ENCODE results near the gene SMG1.
"Not testable (repeated sequence)": the region's sequence is repeated elsewhere in the genome, so short reads cannot be mapped to it uniquely, and the experiment has no call there.

The SMG1 gene

DNA sequence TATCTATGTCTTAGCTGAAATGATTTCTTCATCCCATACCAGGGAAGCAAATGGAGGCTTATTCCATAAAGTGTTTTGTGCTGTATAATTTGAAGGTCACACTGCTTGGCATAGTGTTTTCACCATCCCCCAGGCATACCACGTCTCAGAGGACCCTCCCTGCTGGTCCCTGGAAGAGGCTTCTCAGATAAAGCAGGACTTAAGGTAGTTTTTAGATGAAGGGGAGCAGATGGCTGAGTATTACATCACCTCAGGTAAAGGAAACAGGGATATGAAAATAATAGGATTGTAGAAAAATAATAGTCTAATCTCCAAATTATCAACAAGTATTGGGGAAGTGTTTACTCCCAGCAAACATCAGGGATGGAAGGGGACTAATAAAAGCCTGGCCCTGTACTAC, 7.3 kb upstream of the SMG1 start:
- DNase-seq = no peak

DNA sequence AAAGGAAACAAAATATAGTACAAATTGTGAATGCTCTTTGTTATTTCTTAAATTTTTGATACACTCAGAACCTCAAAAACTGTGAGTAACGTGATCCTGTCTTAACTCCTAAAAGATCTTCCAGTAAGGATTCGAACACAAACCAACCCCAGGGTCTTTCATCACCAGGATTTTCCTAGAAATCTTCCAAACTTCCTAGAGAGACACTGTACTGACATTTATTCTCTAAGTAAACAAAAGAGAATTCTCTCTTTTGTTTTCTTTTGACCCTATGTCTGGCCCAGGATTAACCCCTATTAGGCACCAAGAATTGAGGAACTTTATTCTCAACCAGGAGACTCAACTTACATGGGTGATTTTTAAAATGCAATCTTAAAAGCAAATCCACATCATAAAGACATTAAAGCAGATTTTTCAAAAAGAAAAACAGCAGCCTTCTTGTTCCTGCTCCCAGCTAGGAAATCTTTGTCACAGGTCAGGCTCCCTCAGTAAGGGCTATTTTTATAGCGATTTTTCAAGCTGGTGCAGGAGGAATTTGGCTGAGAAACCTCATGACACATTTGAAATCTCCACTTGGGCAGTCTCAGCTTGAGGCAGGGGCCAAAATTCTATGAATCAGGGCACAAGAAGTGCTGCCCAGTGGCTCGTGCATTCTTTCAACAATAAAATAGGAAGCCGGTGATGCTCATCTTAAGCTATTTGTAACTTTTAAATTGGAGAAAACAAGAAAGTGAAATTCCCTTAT, 6.2 kb upstream of the SMG1 start:
- DNase-seq = no peak

- DNase-seq = no peak
Measured at GRCh38 chr16:18931756-18932155, 5.5 kb upstream of the SMG1 start.

- not testable (repeated sequence) for DNase-seq
Measured at GRCh38 chr16:18930095-18930494, 3.9 kb upstream of the SMG1 start.

DNA sequence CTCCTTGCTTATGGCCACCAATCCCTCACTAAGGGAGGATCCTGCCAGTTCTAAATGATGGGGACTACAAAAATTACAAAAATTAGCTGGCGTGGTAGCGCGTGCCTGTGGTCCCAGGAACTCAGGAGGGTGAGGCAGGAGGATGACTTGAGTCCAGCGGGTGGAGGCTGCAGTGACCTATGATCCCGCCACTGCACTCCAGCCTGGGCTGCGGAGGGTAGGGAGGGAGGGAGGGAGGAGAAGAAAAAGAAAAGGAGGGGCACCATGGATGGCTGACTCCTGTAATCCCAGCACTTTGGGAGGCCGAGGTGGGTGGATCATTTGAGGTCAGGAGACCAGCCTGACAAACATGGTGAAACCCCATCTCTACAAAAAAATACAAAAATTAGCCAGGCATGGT, 1.9 kb upstream of the SMG1 start:
- not testable (repeated sequence) for DNase-seq

DNA sequence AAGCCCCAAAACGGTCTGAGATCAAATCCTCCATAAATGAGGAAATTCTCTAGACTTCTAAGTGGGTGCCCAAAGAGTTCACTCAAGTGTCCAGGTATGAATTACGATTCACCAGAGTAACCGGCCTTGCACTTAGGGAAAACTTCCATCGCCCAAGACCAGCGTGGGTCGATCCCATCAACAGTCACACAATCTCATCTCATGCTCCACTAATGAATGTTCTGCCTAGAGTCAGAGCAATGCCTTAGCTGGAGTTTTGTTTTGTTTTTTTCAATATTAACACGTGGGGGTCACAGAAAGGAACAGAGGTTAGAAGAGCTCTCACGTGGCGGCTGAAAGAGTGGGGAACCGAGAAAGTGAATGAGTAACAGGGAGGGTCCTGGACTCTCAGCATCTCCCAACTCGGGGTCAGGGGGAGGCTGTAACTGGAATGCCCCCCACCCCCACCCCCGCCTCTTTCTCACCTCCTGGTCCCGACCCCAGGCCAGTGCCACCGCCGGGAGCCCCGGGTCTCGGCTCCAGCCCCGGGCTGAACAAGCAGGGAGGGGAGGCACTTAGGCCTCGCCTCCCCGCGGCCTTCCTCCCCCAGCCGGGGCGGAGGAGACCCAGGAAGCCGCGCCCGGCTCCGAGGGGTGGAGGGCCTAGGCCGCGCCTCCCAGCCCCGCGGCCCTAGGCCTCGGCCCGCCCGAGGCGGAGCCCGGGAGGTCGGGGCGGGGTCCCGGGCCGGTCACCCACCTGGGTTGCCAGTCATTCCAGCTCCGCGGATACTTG, 808 bp downstream of the SMG1 start:
- not testable (repeated sequence) for DNase-seq

DNA sequence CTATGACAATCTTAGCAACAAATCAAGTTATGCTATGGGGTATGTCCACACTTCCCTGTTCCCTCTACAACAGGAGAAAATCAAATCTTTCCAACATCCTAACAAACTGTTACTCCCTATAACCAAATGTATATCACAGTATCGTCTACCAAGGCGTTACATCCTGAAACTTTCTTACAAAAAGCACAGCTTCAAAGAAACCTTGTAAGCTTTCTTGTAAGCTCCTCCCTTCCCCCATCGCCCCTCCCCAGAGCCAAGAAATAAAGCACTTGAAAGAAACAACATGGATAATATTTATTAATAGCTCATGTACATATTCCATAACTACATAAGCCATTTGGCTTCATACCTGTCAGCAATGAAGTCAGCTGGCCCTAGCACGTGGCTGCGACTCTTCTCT, 2.3 kb downstream of the SMG1 start:
- DNase-seq = not testable (repeated sequence)

DNA sequence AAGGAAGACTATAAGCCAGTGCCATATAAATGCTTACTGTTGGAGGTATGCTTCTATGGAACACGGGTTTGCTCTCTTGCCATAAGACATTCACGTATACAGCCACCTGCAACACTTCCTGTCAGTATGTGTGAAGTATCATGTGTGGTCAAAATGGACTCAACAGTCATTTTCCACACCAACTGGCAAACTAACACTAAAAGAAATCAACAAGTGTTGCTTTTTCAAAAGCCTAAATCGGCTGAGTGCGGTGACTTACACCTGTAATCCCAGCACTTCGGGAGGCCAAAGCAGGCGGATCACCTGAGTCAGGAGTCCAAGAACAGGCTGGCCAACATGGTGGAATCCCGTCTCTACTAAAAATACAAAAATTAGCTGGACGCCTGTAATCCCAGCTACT, 3.1 kb downstream of the SMG1 start:
- not testable (repeated sequence) for DNase-seq

GRCh38 chr16:18909585-18909984, 16.6 kb downstream of the SMG1 start:
- DNase-seq = not testable (repeated sequence)

GRCh38 chr16:18908716-18909115, 17.5 kb downstream of the SMG1 start:
- DNase-seq = not testable (repeated sequence)

- DNase-seq = not testable (repeated sequence)
Measured at GRCh38 chr16:18902778-18903177, 23.4 kb downstream of the SMG1 start.

DNA sequence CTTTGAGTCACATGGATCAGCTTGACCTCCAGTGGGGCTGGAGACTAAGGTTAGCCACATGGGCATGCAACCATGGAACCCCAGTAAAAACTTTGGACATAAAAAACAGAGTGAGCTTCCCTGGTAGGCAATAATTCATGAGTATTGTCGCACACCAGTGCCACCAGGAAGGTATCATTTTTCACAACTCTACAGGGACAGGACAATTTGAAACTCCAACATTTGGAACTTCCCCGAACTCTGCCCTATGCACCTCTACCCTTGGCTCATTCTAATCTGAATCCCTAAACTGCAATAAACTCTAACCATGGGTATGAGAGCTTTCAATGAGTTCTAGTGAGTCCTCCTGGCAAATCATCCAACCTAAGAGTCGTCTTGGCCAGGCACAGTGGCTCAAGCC, 24.2 kb downstream of the SMG1 start:
- not testable (repeated sequence) for DNase-seq

GRCh38 chr16:18901194-18901593, 25.0 kb downstream of the SMG1 start:
- not testable (repeated sequence) for DNase-seq

GRCh38 chr16:18884456-18884855, 41.8 kb downstream of the SMG1 start:
- DNase-seq = not testable (repeated sequence)

DNA sequence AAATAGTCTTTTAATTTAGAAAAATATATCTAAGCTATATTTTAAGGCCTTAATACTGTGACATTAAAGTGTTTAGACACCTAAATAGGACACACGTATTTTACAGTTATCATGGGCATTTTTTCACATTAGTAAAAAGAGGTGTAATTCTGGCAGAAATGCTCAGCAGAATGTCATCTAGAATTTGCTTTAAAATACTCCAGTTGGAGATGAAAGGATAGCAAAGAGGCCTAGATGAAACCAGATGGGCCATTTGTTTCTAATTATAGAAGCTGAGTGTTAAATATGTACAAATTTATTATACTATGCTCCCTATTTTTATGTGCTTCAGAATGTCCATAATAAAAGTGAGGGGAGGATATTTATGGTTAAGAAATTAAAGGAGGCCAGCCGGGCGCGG, 48.5 kb downstream of the SMG1 start:
- DNase-seq = not testable (repeated sequence)

GRCh38 chr16:18877259-18877658, 48.9 kb downstream of the SMG1 start:
- not testable (repeated sequence) for DNase-seq

DNA sequence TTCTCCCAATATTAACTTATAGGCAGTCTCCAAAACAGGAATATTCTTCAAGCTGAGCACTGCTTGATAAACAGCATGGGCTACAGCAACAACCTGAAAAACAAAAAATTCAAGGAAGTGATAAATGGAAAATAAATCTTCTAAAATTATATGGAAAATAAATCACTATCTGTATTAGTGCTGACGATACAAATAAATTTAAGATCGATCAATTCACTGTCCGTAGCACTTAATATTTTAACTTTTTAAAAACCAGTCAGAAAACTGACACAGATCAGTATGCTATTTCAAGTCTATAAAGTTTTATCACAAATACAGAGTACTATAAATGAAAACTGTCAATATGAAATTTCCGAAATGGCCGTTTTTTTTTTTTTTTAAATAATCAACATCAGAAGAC, 49.9 kb downstream of the SMG1 start:
- not testable (repeated sequence) for DNase-seq

DNA sequence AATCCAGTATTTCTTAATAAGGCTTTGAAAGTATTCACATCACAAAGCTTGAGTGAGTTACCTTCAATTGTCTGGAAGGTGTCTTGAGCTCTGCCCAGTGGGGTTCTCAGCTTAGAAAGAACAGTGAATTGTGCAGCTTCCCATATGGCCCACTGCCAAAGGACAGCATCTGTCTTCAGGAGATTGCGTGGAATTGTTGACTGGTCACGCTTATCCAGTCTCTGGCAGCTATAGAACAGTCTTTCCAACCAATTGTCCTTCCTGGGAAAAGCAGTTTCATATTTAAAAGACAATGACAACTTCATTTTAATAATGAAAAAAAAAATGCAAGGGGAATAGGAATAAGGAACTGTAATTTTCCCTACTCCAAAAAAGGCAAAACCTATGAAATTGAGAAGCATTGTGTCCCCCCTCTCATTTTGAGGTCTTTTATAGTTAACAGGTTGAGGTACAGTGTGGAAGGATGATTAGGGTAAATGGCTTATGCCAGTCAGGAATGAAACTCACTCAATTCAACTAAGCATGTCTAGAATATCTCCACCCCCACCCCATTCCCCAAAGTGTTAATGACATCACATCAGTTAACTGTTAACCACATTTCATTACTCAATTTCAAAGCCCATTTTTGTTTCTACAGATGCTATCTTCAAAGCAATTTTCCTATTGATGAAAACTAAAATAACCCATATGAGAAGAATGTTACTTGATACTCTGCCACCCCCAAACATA, 57.0 kb downstream of the SMG1 start:
- DNase-seq = not testable (repeated sequence)

- DNase-seq = not testable (repeated sequence)
Measured at GRCh38 chr16:18866277-18866823, 59.9 kb downstream of the SMG1 start.

DNA sequence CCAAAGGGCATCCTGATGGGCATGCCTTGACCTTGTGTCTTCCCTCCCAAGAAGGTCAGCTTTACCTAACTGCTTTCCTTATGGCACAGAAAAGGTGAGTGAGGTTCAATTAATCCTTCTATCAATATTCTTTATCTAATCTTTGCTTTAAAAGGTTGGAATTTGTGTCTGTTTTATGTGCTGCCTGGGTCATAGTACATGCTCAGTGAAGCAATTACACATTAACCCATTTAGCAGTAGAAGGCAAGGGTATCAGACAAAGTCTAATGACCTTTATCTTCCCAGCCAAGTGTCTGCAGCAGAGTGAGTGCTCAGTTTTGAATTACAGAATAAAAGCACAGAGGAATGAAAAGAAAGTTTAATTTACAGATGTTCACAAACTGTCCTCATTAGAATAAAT, 63.3 kb downstream of the SMG1 start:
- DNase-seq = not testable (repeated sequence)

DNA sequence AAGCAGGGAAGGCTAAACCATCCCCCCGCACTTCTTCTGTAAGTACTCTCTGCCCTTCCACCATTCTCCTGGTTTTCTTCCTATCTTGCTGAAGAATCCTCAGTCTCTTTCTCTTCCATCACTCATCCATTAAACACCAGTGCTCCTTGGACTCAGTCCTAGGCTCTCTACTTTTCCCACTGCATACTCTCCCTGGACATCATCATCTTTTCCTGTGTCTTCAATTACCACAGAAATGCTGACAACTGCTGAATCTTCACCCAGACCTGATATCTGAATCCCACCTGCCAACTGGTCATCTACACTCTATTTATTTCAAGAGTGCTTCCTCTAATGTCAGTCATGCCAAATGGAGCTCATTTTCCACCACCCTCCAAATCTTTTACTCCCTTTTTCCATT, 71.0 kb downstream of the SMG1 start:
- no peak for DNase-seq

DNA sequence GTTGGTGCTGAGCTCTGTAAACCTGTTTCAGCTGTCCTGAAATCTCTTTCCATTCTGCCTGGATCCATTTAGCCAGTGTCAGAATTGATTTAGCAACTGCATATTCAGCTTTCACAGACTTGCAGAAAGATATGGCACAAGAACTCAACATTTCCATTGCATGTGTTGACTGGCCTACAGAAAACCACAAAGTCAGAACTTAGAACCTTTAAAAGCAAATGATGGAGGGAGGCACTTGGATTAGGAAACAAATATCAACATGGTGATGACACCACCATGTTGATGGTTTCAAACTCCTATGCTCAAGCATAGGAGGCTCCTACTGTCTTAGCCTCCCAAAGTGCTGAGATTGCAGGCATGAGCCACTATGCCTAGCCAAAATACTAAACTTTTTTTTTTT, 72.5 kb downstream of the SMG1 start:
- DNase-seq = no peak

- no peak for DNase-seq
Measured at GRCh38 chr16:18852647-18853046, 73.6 kb downstream of the SMG1 start.
